GM12874 (cell line): ENCODE measurements around the gene PARP3.

ENCODE experiments used
- TF ChIP-seq, protein P1 (sequence below): IDR thresholded peaks from 2 replicates; pipeline ENCODE4 v1.5.1; 2011; ENCODE audit warnings: low read depth, mild to moderate bottlenecking, control low read depth, low read length, moderate library complexity; ENCODE audit not compliant: insufficient read depth

Gene PARP3

DNA sequence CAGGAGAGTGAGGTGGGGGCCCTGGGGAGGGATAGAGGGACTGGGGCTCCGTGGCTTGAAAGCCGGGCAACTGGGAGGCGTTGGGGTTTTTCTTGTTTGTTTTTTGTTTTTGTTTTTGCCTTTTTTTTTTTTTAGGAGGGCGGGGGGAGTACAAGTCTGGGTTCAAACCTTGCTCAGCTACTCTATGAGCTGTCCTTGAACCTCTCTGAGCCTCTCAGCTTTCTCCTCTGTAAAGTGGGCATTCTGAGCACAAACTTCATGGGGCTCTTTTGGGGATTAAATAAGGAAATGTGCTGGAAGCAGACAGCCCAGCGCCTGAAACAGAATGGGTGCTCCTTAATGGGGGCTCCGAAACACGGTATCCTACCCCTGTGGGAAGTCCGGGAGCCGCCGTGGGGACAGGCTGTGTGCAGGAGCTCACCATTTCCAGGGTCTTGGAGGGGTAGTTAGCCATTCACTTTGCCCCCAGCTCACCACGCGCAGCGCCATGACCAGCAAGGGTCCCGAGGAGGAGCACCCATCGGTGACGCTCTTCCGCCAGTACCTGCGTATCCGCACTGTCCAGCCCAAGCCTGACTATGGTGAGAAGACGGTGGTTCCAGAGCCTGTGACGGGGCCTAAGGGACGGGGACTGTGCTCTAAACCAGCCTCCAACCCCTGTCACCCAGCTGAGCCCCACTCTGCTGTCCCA is 41.6 kb downstream of the PARP3 start:
- TF ChIP-seq, protein P1, sequence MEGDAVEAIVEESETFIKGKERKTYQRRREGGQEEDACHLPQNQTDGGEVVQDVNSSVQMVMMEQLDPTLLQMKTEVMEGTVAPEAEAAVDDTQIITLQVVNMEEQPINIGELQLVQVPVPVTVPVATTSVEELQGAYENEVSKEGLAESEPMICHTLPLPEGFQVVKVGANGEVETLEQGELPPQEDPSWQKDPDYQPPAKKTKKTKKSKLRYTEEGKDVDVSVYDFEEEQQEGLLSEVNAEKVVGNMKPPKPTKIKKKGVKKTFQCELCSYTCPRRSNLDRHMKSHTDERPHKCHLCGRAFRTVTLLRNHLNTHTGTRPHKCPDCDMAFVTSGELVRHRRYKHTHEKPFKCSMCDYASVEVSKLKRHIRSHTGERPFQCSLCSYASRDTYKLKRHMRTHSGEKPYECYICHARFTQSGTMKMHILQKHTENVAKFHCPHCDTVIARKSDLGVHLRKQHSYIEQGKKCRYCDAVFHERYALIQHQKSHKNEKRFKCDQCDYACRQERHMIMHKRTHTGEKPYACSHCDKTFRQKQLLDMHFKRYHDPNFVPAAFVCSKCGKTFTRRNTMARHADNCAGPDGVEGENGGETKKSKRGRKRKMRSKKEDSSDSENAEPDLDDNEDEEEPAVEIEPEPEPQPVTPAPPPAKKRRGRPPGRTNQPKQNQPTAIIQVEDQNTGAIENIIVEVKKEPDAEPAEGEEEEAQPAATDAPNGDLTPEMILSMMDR = no peak

- TF ChIP-seq, protein P1 = no peak
These were observed 42.1 kb downstream of the PARP3 start for GRCh38 chr3:51984269-51984647.

- TF ChIP-seq, protein P1 = no peak
These were observed 42.9 kb downstream of the PARP3 start for GRCh38 chr3:51985063-51985462.

DNA sequence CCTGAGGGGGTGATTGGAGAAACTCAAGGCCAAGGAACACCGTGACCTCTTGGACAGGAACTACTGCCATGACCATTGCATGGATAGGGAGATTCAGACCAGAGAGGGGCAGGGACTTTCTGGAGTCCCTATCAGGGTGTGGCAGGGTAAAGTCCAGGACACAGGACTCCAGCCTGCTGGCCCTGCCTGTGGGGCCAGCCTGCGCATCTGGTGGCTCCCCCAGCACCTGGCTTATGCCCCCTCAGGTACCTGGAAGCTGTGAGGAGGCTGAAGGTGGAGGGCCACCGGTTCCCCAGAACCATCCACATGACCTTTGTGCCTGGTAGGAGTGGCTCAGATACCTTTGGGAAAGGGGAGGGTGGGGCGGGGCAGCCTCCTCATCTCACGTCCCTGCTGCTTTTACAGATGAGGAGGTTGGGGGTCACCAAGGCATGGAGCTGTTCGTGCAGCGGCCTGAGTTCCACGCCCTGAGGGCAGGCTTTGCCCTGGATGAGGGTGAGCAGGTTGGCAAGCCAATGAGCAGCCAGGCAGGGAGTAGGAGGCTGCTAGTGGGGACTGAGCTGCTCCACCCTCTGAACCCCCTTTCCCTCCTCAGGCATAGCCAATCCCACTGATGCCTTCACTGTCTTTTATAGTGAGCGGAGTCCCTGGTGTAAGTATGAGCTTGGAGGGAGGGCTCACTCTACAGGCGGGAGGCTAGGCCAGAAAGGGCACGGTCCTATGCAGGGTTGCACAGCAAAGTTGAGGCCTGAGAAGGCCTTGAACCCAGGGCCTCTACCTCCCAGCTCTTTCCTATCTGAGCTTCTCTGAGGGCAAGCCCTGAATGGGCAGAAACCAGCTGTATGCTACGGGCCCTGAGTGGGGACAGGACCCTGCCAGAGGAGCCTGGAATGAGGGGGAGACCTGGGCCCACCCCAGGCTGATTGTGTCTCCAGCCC is 44.1 kb downstream of the PARP3 start:
- TF ChIP-seq, protein P1 = no peak

DNA sequence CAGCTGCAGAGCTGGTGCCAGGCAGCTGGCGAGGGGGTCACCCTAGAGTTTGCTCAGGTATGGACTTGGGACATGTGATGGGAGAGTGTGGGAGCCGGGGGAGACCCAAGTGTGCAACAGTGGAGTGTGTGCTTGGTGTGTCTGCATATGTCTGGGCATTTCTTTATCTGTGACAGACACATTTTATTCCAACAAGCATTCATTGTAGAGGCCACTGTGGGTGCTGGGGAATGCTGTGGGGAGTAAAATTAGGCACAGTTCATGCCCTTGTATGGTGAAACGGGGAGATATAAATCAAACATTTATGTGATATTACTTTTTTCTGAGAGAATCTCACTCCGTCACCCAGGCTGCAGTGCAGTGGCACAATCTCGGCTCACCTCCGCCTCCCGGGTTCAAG is 45.4 kb downstream of the PARP3 start:
- TF ChIP-seq, protein P1 = no peak

GRCh38 chr3:51988286-51989146 is 46.4 kb downstream of the PARP3 start:
- TF ChIP-seq, protein P1 = no peak

- TF ChIP-seq, protein P1 = no peak
These were observed 50.0 kb downstream of the PARP3 start for GRCh38 chr3:51992017-51992682.
